ENCODE data around the gene HEXIM1.

The HEXIM1 gene

DNA sequence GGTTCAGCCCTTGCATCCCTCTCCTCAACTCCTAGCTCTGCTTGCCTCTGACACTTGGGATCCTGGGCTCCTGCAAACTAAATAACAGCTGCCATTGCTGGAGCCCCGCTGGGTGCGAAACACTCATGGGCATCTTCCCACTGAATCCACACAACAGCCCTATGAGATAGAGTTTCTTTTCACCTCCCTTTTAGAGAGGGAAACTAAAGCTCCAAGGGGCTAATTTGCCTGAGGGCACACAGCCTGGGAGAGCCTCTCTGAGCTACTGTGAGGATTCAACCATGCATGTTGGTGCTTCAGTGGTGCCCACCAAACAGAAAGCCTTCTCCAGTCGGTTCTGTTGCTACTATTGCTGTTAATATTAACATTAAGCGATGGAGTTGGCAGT lies 8.7 kb upstream of the HEXIM1 start:
- Histone ChIP-seq H3K27ac (no peak overlapping the region), H3K4me3 (no peak overlapping the region)

DNA sequence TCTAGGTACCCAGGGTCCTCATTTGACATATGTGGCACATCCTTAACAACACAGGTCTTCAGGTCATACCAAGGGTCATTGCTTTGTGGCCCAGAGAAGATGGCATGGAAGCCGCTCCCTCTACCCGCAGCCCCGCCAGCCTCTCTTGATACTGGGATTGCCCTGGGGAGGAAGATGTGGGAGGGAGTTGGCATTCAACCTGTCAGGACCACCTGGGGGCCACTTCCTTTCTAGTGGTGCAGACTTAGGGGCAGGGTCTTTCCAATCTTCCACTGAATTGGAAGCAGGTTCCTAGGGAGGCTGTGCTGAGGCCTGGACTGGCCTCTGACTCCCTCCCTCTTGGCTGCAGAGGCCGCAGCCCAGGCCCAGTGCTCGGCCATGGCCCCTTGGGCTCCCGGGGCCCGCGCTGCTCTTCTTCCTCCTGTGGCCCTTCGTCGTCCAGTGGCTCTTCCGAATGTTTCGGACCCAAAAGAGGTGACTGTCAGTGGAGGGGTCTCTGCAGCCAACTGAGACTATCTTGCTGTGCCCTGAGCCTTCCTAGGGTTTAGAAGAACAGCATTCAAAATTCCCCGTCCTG lies 5.1 kb upstream of the HEXIM1 start:
- H3K4me3 ChIP-seq: peak overlapping the region in 3 of 7 experiments; percentile 38 to 45 (median 44)

GRCh38 chr17:45143767-45144198 lies 4.5 kb upstream of the HEXIM1 start:
- H3K4me3 ChIP-seq: peak overlapping the region; percentile 26 to 47 (median 38)
- peak overlapping the region; percentile 7 to 96 (median 88) for H3K27ac ChIP-seq

More for the DNA sequence above, 5.1 kb upstream of the HEXIM1 start:
- peak overlapping the region in 20 of 21 experiments; percentile 73 to 96 (median 88) for H3K27ac ChIP-seq

GRCh38 chr17:45144199-45145034 lies 3.9 kb upstream of the HEXIM1 start:
- H3K4me3 ChIP-seq: peak overlapping the region; percentile 26 to 47 (median 38)
- peak overlapping the region; percentile 7 to 96 (median 88) for H3K27ac ChIP-seq

DNA sequence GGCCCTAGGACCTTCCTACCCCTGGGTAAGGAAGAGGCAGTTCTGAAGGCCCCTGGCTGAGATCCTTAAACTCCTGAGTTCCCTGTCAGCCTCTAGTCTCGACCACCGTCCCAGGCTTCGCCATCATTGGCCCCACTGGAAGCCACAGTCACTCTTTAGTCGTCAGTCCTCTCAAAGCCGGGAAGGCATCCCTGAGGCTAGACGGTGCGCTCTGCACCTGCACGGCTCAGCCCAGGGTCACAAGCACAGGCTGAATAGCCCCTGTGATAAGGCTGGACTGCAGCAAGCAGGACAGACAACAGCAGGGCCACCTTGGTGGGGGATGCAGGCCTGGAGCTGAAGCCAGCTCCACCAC lies 3.3 kb upstream of the HEXIM1 start:
- Histone ChIP-seq H3K4me3 (peak overlapping the region in 4 of 7 experiments; percentile 26 to 47 (median 42)), H3K27ac (peak overlapping the region in 20 of 21 experiments; percentile 73 to 96 (median 88))

- no peak overlapping the region for H3K4me3 ChIP-seq
- peak overlapping the region in 16 of 21 experiments; percentile 18 to 100 (median 98) for H3K27ac ChIP-seq
Observed at GRCh38 chr17:45146166-45146565, 2.1 kb upstream of the HEXIM1 start.

DNA sequence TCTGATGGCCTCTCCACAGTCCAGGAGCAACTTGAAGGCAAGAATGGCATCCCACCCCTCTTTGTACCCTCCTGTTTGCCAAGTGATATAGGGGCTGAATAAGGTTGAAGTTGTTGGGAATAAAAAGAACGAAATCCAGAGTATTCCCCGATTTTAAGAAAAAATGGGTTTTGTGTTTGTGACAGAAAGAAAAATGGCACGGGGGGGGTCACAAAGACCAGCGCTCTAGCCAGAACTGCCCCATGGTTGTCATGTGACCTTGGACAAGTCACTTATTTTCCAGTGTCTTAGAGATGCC lies 1.7 kb upstream of the HEXIM1 start:
- Histone ChIP-seq H3K27ac (peak overlapping the region in 19 of 21 experiments; percentile 94 to 100 (median 99)), H3K4me3 (peak overlapping the region in 3 of 7 experiments; percentile 56 to 78 (median 56))

- peak overlapping the region; percentile 41 to 78 (median 59) for H3K4me3 ChIP-seq
- peak overlapping the region; percentile 94 to 100 (median 98) for H3K27ac ChIP-seq
Observed at GRCh38 chr17:45146890-45147580, 1.2 kb upstream of the HEXIM1 start.

GRCh38 chr17:45147581-45148182 lies 593 bp upstream of the HEXIM1 start:
- H3K4me3 ChIP-seq: peak overlapping the region; percentile 41 to 78 (median 59)
- H3K27ac ChIP-seq: peak overlapping the region; percentile 94 to 100 (median 98)

- Histone ChIP-seq H3K27ac (peak overlapping the region in 20 of 21 experiments; percentile 64 to 100 (median 94)), H3K4me3 (peak overlapping the region; percentile 60 to 84 (median 69))
Observed at GRCh38 chr17:45149037-45149668, 878 bp downstream of the HEXIM1 start.

- peak overlapping the region; percentile 60 to 84 (median 69) for H3K4me3 ChIP-seq
- H3K27ac ChIP-seq: peak overlapping the region; percentile 10 to 100 (median 94)
Observed at GRCh38 chr17:45149669-45150664, 1.7 kb downstream of the HEXIM1 start.

DNA sequence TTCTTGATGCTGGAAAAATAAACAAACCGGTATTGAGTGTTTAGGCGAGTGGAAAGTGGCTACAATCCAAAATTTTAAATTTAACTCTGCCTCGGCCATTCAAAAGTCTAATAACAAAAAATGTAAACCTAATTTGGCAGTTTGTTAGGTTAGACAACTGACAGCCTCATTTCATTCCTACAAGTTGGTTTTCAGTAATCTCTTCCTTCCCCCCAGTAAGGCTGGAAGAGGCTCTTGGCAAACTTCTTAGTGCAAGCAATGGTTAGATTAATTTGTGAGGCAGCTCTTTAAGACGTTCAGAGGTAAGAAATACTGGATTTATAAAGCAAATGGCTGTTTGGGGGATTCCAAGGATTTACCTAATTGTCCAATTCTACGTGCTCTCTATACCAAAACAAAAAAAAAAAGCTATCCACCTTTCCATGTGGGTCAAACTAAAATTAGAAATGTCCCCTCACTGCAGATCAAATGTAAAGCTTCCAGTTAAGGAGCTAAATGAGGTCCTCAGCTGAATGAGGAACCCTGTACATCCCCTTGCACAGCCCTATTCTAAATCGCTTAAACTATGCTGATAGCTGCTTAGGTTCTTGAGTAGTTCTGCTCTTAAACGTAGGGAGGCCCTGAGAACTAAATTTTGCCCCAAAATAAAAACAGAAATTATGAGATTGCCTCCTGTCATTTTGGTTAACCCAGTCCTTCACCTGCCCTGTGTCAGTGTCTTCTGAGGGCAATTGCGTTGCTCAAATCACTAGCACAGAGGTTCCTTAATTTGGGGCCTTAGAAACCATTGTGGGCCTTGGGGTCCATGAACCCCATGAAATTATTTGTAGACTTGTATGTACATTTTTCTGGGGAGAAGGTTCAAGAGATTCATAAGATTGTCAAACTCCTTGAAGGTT lies 2.9 kb downstream of the HEXIM1 start:
- H3K27ac ChIP-seq: peak overlapping the region in 15 of 21 experiments; percentile 13 to 100 (median 66)
- H3K4me3 ChIP-seq: peak overlapping the region; percentile 60 to 84 (median 69)

- Histone ChIP-seq H3K4me3 (no peak overlapping the region), H3K27ac (peak overlapping the region in 7 of 21 experiments; percentile 1 to 69 (median 35))
Observed at GRCh38 chr17:45155029-45155428, 6.8 kb downstream of the HEXIM1 start.

- Histone ChIP-seq H3K4me3 (no peak overlapping the region), H3K27ac (peak overlapping the region in 8 of 21 experiments; percentile 1 to 69 (median 34))
Observed at GRCh38 chr17:45155483-45155882, 7.2 kb downstream of the HEXIM1 start.

DNA sequence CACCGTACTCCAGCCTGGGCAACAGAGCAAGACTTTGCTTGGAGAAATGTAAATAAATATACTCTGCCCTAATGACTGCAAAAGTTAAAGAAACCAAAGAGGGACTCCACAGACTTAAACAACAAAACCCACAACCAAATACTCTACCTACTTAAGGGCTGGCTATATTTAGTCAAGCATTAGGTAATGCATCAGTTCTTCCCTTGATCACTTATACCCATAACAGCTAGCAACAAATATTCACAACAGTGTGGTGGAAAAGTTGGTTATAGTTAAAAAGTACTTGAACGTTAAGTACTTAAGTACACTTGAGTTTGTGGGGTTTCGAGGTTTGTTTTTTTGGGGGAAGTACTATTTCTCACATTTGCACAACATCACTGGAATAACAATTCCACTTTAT lies 8.0 kb downstream of the HEXIM1 start:
- H3K4me3 ChIP-seq: no peak overlapping the region
- no peak overlapping the region for H3K27ac ChIP-seq

DNA sequence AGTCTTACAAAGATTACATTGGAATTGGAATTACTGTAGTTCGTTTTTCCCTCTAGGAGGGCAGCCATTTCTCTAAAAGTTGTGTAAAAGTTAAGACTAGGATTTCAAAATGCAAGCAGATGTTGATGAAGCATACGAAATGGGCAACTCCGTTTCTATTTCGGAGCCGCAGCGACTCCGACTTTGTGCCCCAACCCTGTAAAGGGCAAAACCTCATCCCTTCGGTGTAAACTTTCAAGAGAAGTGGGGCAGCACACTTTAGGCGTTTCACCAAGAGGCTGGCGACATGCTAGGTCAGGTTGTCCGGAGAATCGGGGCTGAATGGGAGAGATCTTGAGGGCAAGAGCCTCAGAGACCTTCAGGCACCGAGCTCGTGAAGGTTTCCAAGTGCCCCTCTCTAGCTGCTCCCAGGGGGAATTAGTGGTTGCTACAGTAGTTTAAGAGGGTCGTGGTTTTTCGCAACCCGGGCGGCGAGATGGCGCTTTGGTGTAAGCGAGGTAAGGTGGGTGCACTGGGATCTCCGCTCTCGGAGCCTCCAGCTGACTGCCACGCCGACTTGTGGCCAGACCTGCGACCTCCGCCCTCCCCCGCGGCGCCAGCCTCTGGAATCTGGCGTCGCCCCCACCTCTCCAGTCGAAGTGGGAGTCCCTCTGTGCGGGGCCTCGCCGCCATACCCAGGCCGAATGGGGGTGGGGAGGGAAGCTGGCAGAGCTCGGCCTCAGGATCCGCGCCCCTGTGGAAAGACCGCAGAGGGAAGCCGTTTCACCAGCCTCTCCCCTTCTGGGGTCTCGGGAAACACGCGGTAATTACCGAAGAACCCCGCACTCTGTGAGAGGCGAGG lies 12.4 kb downstream of the HEXIM1 start:
- H3K4me3 ChIP-seq: peak overlapping the region; percentile 70 to 89 (median 79)
- H3K27ac ChIP-seq: peak overlapping the region; percentile 99 to 100 (median 100)

Data from skin epidermis (tissue), 12 donors.